CD4-positive, CD25-positive, alpha-beta regulatory T cell (primary cell): ENCODE measurements around the gene CCL11. TPM values are rescaled to one million over a fixed set of nuclear protein-coding genes. Genes with fewer than 3 reads are reported as not detected.

Experiments
- ATAC-seq, 2 donors: fragments of 150-1000 bp; cut with Tn5 transposase; one replicate each; pipeline ENCODE4 v1.10.0; 2021; ENCODE audit warnings: low read depth in 2 of 2, moderate number of reproducible peaks in 2 of 2, moderate library complexity in 1 of 2
- DNase-seq, 3 donors: peaks; one replicate each; pipeline versions ENCODE4 v3.0.0 to v3.0.0-alpha.2; 2012 to 2022; ENCODE audit warnings: mixed read lengths in 1 of 3
- H3K27ac ChIP-seq: one replicate; pipeline ENCODE4 v1.7.0; 2013; ENCODE audit warnings: mild to moderate bottlenecking, low read length; ENCODE audit not compliant: insufficient read depth, poor library complexity, severe bottlenecking
- H3K27me3 ChIP-seq: one replicate; pipeline ENCODE4 v1.7.0; 2013; ENCODE audit warnings: low read length; ENCODE audit not compliant: control insufficient read depth, insufficient read depth
- H3K36me3 ChIP-seq: one replicate; pipeline ENCODE4 v1.7.0; 2013; ENCODE audit warnings: mild to moderate bottlenecking, low read length, moderate library complexity; ENCODE audit not compliant: control insufficient read depth, insufficient read depth
- H3K4me1 ChIP-seq: 2 replicates; pipeline ENCODE4 v1.7.0; 2013; ENCODE audit warnings: mild to moderate bottlenecking, low read length; ENCODE audit not compliant: insufficient read depth, control insufficient read depth, poor library complexity, severe bottlenecking
- H3K4me3 ChIP-seq: one replicate; pipeline ENCODE4 v1.7.0; 2013; ENCODE audit warnings: low read depth, mild to moderate bottlenecking, low read length, moderate library complexity
- H3K9me3 ChIP-seq, 2 experiments: 1 replicate in 1 of 2; 2 replicates in 1 of 2; pipeline ENCODE4 v1.7.0; 2013; ENCODE audit warnings: low read length in 2 of 2, mild to moderate bottlenecking in 1 of 2, moderate library complexity in 1 of 2; ENCODE audit not compliant: control insufficient read depth in 2 of 2
- H3K27ac Mint-ChIP-seq, 3 donors: one replicate each; pipeline ENCODE4 v1.8.0; 2020 to 2022; ENCODE audit warnings: mild to moderate bottlenecking in 3 of 3, mixed read lengths in 3 of 3, moderate library complexity in 2 of 3
- H3K27me3 Mint-ChIP-seq: one replicate; pipeline ENCODE4 v1.8.0; 2022; ENCODE audit warnings: mild to moderate bottlenecking, mixed read lengths
- H3K36me3 Mint-ChIP-seq: one replicate; pipeline ENCODE4 v1.8.0; 2020; ENCODE audit warnings: mixed read lengths
- H3K4me1 Mint-ChIP-seq, 4 donors: one replicate each; pipeline ENCODE4 v1.8.0; 2020 to 2022; ENCODE audit warnings: mixed read lengths in 4 of 4, mild to moderate bottlenecking in 1 of 4
- H3K4me3 Mint-ChIP-seq, 4 donors: one replicate each; pipeline ENCODE4 v1.8.0; 2020 to 2022; ENCODE audit warnings: mild to moderate bottlenecking in 4 of 4, mixed read lengths in 4 of 4, moderate library complexity in 3 of 4
- H3K9me3 Mint-ChIP-seq, 7 donors: one replicate each; pipeline ENCODE4 v1.8.0; 2020 to 2022; ENCODE audit warnings: mixed read lengths in 7 of 7, mild to moderate bottlenecking in 3 of 7, moderate library complexity in 2 of 7
- polyA plus RNA-seq, 4 donors: library from polyadenylated mRNA; unstranded; fragments of 300-500 nt; fragmentation: Illumina TruSeq; gene quantifications; one replicate each; pipeline ENCODE4 v1.2.3, GENCODE V29; 2021
- total RNA-seq: library from RNA; stranded (reverse); gene quantifications from one replicate; pipeline ENCODE4 v1.2.3, GENCODE V29; 2022

Gene CCL11
- total and polyA plus RNA-seq, 5 donors from 2014 or later = not detected

DNA sequence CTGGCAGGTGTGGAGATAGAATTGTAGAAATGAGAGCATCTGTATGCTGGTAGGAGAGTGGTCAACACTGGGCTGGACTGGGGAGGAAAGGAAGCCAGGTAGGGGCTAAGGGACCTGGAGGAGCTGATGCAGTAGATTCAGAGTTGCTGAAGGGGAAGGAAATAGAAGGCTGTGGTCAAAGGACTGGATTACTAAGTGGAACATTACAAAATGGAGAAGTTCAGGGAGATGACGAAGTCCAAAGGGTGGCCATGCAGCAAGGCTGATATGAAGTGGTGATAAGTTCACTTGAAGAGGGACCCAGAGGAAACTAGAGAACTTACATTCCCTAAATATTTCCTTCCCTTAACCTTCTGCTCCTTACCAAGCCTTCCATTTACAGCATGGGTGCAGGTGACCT, 39.1 kb upstream of the CCL11 start:
- no peaks in the 10 kb centered on the region for H3K4me1 Mint-ChIP-seq
- H3K9me3 ChIP-seq = no peaks in the 10 kb centered on the region
- no peaks in the 10 kb centered on the region for H3K36me3 ChIP-seq
- no peak overlapping the region for H3K27ac ChIP-seq
- DNase-seq = no peak
- no peaks in the 10 kb centered on the region for H3K27me3 ChIP-seq
- peaks cover 0 to 1% (median 0%) of the 10 kb centered on the region in 7 donors for H3K9me3 Mint-ChIP-seq
- ATAC-seq = no peak
- H3K4me3 Mint-ChIP-seq = no peak overlapping the region
- no peaks in the 10 kb centered on the region for H3K27me3 Mint-ChIP-seq
- H3K36me3 Mint-ChIP-seq = no peaks in the 10 kb centered on the region
- no peaks in the 10 kb centered on the region for H3K4me1 ChIP-seq
- no peak overlapping the region for H3K27ac Mint-ChIP-seq
- no peak overlapping the region for H3K4me3 ChIP-seq

DNA sequence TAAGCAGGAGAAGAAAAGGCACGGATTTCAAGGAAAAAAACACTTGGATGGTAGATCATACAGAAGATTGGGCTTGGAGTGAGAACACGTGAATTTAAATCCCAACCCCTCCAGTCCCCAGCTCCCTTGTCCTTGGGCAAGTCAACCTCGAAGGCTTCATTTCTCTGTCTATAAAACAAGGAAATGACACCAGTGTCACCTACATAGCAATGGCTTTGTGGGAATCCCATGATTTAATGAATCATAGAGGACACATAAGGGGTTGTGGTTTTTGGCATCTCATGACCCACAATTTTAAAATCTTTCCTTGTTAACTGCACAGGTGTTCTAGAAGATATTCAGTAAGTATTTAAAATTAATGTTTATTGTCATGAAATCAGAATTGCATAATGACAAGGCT, 38.7 kb upstream of the CCL11 start:
- no peaks in the 10 kb centered on the region for H3K27me3 ChIP-seq
- no peaks in the 10 kb centered on the region for H3K9me3 ChIP-seq
- no peaks in the 10 kb centered on the region for H3K36me3 ChIP-seq
- H3K4me3 Mint-ChIP-seq = no peak overlapping the region
- H3K4me1 Mint-ChIP-seq = no peaks in the 10 kb centered on the region
- H3K9me3 Mint-ChIP-seq = peaks cover 0 to 1% (median 0%) of the 10 kb centered on the region in 7 donors
- H3K36me3 Mint-ChIP-seq = no peaks in the 10 kb centered on the region
- DNase-seq (no peak), ATAC-seq (no peak)
- no peak overlapping the region for H3K27ac ChIP-seq
- no peak overlapping the region for H3K4me3 ChIP-seq
- H3K27me3 Mint-ChIP-seq = no peaks in the 10 kb centered on the region
- no peak overlapping the region for H3K27ac Mint-ChIP-seq
- no peaks in the 10 kb centered on the region for H3K4me1 ChIP-seq

DNA sequence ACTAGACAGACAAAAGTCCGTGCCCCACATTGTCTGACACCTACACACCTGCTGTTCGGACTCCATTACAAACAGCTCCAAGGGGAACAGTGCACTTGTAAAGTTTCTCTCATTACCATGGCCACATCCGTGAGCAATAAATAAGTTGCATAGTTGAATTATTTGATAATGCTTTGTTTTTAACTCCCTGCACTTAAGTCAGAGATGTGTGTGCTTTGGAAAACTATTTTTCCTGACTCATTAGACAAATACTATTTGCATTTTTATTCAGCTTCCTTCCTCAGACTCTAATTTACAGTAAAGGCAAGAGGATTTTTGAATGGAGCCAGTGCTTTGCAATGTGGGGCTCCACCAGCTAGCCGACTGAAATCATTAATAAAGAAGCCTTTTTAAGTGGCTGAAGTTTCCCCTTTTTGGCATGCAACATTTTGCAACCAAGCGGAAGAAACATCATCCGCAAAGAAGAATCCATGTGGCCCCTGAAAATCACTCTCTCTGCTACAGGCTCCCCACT, 37.0 kb upstream of the CCL11 start:
- H3K4me3 Mint-ChIP-seq = no peak overlapping the region
- Histone ChIP-seq H3K4me3 (no peak overlapping the region), H3K36me3 (no peaks in the 10 kb centered on the region), H3K9me3 (no peaks in the 10 kb centered on the region), H3K27ac (no peak overlapping the region), H3K27me3 (no peaks in the 10 kb centered on the region), H3K4me1 (no peaks in the 10 kb centered on the region)
- no peaks in the 10 kb centered on the region for H3K27me3 Mint-ChIP-seq
- no peak for DNase-seq
- no peak for ATAC-seq
- H3K36me3 Mint-ChIP-seq = no peaks in the 10 kb centered on the region
- H3K4me1 Mint-ChIP-seq = no peaks in the 10 kb centered on the region
- H3K27ac Mint-ChIP-seq = no peak overlapping the region
- peaks cover 0 to 1% (median 0%) of the 10 kb centered on the region in 7 donors for H3K9me3 Mint-ChIP-seq

DNA sequence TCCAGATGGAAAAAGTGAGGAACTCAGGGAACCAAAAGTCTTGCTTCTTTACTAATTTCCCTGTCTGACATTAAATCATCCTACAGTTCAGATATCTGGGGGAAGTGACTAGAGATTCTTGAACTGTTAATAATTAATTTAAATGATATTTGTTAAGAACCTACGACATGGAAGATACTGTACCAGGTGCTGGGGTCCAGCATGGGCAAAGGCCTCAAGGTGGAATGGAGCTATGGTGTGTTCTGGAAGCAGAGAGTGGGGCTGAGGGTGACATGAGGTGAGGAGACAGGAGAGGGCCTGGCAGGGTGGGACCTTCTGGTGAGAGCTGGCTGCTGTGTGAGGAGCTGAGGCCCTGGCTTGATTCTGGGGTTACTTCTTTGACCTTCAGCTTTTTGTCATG, 36.5 kb upstream of the CCL11 start:
- no peaks in the 10 kb centered on the region for H3K36me3 Mint-ChIP-seq
- ATAC-seq (no peak), DNase-seq (no peak)
- H3K27ac Mint-ChIP-seq = no peak overlapping the region
- no peaks in the 10 kb centered on the region for H3K27me3 ChIP-seq
- no peaks in the 10 kb centered on the region for H3K9me3 ChIP-seq
- no peak overlapping the region for H3K4me3 ChIP-seq
- no peaks in the 10 kb centered on the region for H3K36me3 ChIP-seq
- H3K4me1 Mint-ChIP-seq = no peaks in the 10 kb centered on the region
- no peak overlapping the region for H3K27ac ChIP-seq
- peaks cover 0 to 1% (median 0%) of the 10 kb centered on the region in 7 donors for H3K9me3 Mint-ChIP-seq
- H3K27me3 Mint-ChIP-seq = no peaks in the 10 kb centered on the region
- no peak overlapping the region for H3K4me3 Mint-ChIP-seq
- no peaks in the 10 kb centered on the region for H3K4me1 ChIP-seq

DNA sequence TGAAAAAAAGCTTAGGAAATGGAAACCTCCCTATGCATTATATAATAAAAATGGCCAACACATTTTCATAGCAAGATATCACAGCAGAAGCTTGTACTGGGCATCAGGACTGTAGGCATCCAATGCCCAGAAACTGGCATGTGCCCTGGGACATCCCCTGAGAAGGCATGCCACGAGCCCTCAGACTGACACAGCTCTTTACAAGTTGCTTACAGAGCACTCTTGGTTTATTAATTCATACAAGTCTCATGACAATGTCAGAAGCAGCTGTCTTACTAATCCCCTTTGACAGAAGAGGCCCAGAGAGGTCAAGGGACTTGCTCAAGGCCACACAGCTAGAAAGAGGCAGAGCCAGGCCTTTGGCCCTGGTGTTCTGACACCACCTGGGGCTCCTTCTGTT, 36.1 kb upstream of the CCL11 start:
- peaks cover under 1% of the 10 kb centered on the region for H3K27me3 ChIP-seq
- H3K9me3 ChIP-seq = no peaks in the 10 kb centered on the region
- no peak overlapping the region for H3K27ac Mint-ChIP-seq
- no peak overlapping the region for H3K27ac ChIP-seq
- no peaks in the 10 kb centered on the region for H3K36me3 ChIP-seq
- no peaks in the 10 kb centered on the region for H3K4me1 Mint-ChIP-seq
- H3K27me3 Mint-ChIP-seq = no peaks in the 10 kb centered on the region
- no peak overlapping the region for H3K4me3 Mint-ChIP-seq
- DNase-seq = no peak
- no peak overlapping the region for H3K4me3 ChIP-seq
- H3K9me3 Mint-ChIP-seq = peaks cover 0 to 1% (median 0%) of the 10 kb centered on the region in 7 donors
- no peaks in the 10 kb centered on the region for H3K36me3 Mint-ChIP-seq
- peak in 1 of 2 donors; percentile 20 for ATAC-seq
- H3K4me1 ChIP-seq = no peaks in the 10 kb centered on the region

DNA sequence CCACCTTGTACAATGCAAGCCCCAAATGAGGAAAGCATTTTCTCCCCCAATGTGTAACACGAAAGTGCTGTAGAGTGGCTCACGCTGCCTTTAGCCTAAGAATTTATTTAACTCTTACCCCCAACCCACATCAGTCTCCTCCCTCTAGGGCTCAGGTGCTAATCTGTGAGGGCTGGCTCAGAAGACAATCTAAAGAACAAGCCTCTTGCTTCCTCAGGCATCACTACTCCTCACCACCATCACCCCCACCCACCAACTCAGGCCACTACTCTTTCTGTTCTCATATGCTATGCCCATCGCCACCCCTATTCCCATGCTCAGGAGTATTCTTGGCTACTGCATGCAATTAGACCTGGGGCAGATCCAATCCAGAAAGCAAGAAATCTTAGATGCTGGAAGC, 34.4 kb upstream of the CCL11 start:
- Mint-ChIP-seq H3K36me3 (no peaks in the 10 kb centered on the region), H3K27ac (no peak overlapping the region), H3K9me3 (peaks cover 0 to 5% (median 0%) of the 10 kb centered on the region in 7 donors), H3K4me3 (no peak overlapping the region), H3K27me3 (peaks cover 7% of the 10 kb centered on the region), H3K4me1 (no peaks in the 10 kb centered on the region)
- ATAC-seq (no peak), DNase-seq (no peak)
- no peaks in the 10 kb centered on the region for H3K36me3 ChIP-seq
- no peaks in the 10 kb centered on the region for H3K4me1 ChIP-seq
- no peak overlapping the region for H3K27ac ChIP-seq
- peaks cover 2% of the 10 kb centered on the region for H3K27me3 ChIP-seq
- H3K4me3 ChIP-seq = no peak overlapping the region
- H3K9me3 ChIP-seq = no peaks in the 10 kb centered on the region

DNA sequence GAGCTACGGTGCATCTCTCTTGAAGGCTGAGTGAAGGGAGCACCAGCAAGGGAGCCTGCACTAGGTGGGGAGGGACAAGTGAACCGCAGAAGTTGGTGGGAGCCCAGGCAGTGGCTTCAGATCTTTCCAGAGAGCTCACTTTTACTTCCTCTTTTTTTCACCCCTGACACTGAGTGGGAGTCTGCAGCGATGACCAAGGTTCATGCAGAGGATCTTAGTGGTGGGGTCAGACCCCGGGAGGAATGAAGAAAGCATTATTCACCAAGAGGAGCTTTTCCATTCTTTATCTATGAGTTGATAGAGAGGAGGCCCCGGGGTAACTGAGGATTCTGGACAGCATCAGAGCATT, 33.5 kb upstream of the CCL11 start:
- Mint-ChIP-seq H3K4me1 (no peaks in the 10 kb centered on the region), H3K9me3 (peaks cover 0 to 5% (median 0%) of the 10 kb centered on the region in 7 donors), H3K4me3 (no peak overlapping the region), H3K27ac (no peak overlapping the region), H3K36me3 (no peaks in the 10 kb centered on the region), H3K27me3 (peaks cover 7% of the 10 kb centered on the region)
- Histone ChIP-seq H3K27ac (no peak overlapping the region), H3K27me3 (peaks cover 5% of the 10 kb centered on the region), H3K9me3 (no peaks in the 10 kb centered on the region), H3K36me3 (no peaks in the 10 kb centered on the region), H3K4me3 (no peak overlapping the region), H3K4me1 (no peaks in the 10 kb centered on the region)
- DNase-seq = no peak
- peak; percentile 12 to 37 for ATAC-seq

DNA sequence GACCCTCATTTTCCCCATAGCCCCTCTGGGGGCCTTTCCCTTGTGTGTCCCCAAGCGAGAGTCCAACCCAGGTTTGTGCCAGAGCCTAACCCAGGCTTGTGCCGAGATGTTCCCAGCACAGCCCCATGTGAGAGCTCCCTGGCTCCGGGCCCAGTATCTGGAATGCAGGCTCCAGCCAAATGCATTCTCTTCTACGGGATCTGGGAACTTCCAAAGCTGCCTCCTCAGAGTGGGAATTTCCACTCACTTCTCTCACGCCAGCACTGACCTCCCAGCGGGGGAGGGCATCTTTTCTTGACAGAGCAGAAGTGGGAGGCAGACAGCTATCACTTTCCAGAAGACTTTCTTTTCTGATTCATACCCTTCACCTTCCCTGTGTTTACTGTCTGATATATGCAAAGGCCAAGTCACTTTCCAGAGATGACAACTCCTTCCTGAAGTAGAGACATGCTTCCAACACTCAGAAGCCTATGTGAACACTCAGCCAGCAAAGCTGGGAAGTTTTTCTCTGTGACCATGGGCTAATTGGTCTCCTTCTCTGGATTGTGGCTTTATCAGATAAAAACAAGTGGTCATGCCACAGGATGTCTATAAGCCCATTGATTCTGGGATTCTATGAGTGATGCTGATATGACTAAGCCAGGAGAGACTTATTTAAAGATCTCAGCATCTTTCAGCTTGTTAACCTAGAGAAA, 33.0 kb upstream of the CCL11 start:
- Histone ChIP-seq H3K4me3 (no peak overlapping the region), H3K4me1 (no peaks in the 10 kb centered on the region), H3K27me3 (peaks cover 5% of the 10 kb centered on the region), H3K27ac (no peak overlapping the region), H3K36me3 (no peaks in the 10 kb centered on the region), H3K9me3 (no peaks in the 10 kb centered on the region)
- Mint-ChIP-seq H3K9me3 (peaks cover 0 to 5% (median 0%) of the 10 kb centered on the region in 7 donors), H3K4me3 (no peak overlapping the region), H3K27me3 (peaks cover 10% of the 10 kb centered on the region), H3K4me1 (no peaks in the 10 kb centered on the region), H3K27ac (peak overlapping the region in 1 of 3 donors; percentile 10), H3K36me3 (no peaks in the 10 kb centered on the region)
- no peak for ATAC-seq
- DNase-seq = no peak
